Spleen (tissue), 7 donors: ENCODE results near the gene PKD1L1.
"Not testable (repeated sequence)": the region's sequence is repeated elsewhere in the genome, so short reads cannot be mapped to it uniquely, and the experiment has no call there.

Experiments used
- CTCF ChIP-seq, 11 experiments: fragments of 200-600 bp in 7 of 11; fragments of 450-650 bp in 4 of 11; sonication (generic) in 4 of 11; IDR thresholded peaks in 8 of 11; conservative IDR thresholded peaks in 3 of 11; 1 replicate in 7 of 11; 2 replicates in 4 of 11; pipeline versions ENCODE4 v1.4.0 to v1.8.0; 2016 to 2021; ENCODE audit warnings: antibody characterized with exemption in 11 of 11, inconsistent platforms in 4 of 11, mild to moderate bottlenecking in 1 of 11
- POLR2A ChIP-seq, 3 donors: fragments of 450-650 bp; IDR thresholded peaks; one replicate each; pipeline ENCODE4 v1.5.1; 2017; ENCODE audit warnings: antibody characterized with exemption in 3 of 3, mild to moderate bottlenecking in 1 of 3
- POLR2AphosphoS5 ChIP-seq, 3 donors: sonication (generic); formaldehyde crosslinking; IDR thresholded peaks; one replicate each; pipeline ENCODE4 v1.5.1; 2017; ENCODE audit warnings: antibody characterized with exemption in 3 of 3
- donor health status: DM: no; HTN: no; CAD: no; lungs with moderate emphysema.
- donor health status: DM: no; HTN: no; CAD: no.
- donor health status: DM: no; HTN: no; CAD: no.

- not testable (repeated sequence) for TF ChIP-seq CTCF (IDR thresholded peaks at IDR 0.05 in 8 of 11, conservative IDR thresholded peaks at IDR 0.05 in 3 of 11); POLR2A (IDR thresholded peaks at IDR 0.05); POLR2AphosphoS5 (IDR thresholded peaks at IDR 0.05)
These were observed 5.6 kb downstream of the PKD1L1 start for GRCh38 chr7:47942651-47943050.
